Loucy (cell line): Measurements from ENCODE around the gene PIPOX.

ENCODE experiments used
- EZH2phosphoT487 ChIP-seq: fragments of 200-600 bp; IDR thresholded peaks from 2 replicates; pipeline ENCODE4 v1.6.1; 2018; ENCODE audit warnings: antibody characterized with exemption, mild to moderate bottlenecking, moderate library complexity, borderline replicate concordance
- TF ChIP-seq, protein P1 (sequence below): fragments of 200-600 bp; sonication (generic); conservative IDR thresholded peaks from 2 replicates; pipeline ENCODE4 v1.5.1; 2014; ENCODE audit warnings: mild to moderate bottlenecking, antibody characterized with exemption, low read length

GRCh38 chr17:29020576-29020975 is 22.4 kb upstream of the PIPOX start:
- TF ChIP-seq, protein P1, sequence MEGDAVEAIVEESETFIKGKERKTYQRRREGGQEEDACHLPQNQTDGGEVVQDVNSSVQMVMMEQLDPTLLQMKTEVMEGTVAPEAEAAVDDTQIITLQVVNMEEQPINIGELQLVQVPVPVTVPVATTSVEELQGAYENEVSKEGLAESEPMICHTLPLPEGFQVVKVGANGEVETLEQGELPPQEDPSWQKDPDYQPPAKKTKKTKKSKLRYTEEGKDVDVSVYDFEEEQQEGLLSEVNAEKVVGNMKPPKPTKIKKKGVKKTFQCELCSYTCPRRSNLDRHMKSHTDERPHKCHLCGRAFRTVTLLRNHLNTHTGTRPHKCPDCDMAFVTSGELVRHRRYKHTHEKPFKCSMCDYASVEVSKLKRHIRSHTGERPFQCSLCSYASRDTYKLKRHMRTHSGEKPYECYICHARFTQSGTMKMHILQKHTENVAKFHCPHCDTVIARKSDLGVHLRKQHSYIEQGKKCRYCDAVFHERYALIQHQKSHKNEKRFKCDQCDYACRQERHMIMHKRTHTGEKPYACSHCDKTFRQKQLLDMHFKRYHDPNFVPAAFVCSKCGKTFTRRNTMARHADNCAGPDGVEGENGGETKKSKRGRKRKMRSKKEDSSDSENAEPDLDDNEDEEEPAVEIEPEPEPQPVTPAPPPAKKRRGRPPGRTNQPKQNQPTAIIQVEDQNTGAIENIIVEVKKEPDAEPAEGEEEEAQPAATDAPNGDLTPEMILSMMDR = no peak
- no peak for TF ChIP-seq EZH2phosphoT487
